GM12891 (cell line): Measurements from ENCODE around the gene MTHFSD.

Source experiments
- DNase-seq: peaks from one replicate; pipeline ENCODE4 v3.0.0; 2011; ENCODE audit warnings: low spot score; ENCODE audit not compliant: insufficient read length
- FAIRE-seq: peaks from 2 replicates; lab custom pipeline; 2011; peaks lifted over from hg19 to GRCh38; lab: Jason Lieb, UNC
- PAX5 ChIP-seq: IDR thresholded peaks from 2 replicates; pipeline ENCODE4 v1.6.1; 2011; ENCODE audit warnings: low read length, moderate library complexity, mild to moderate bottlenecking; ENCODE audit not compliant: insufficient read depth, severe bottlenecking
- POLR2A ChIP-seq: IDR thresholded peaks from 2 replicates; pipeline ENCODE4 v1.6.1; 2011; ENCODE audit warnings: low read depth, low read length, control low read depth
- POLR2AphosphoS5 ChIP-seq: IDR thresholded peaks from 2 replicates; pipeline ENCODE4 v1.6.1; 2011; ENCODE audit warnings: low read depth, low read length, control low read depth
- POU2F2 ChIP-seq: IDR thresholded peaks from 2 replicates; pipeline ENCODE4 v1.6.1; 2011; ENCODE audit warnings: low read depth, mild to moderate bottlenecking, control low read depth, low read length, moderate library complexity
- SPI1 ChIP-seq: IDR thresholded peaks from 2 replicates; pipeline ENCODE4 v1.6.1; 2011; ENCODE audit warnings: low read depth, low read length, control low read depth
- TAF1 ChIP-seq: IDR thresholded peaks from 2 replicates; pipeline ENCODE4 v1.6.1; 2011; ENCODE audit warnings: low read depth, low read length, control low read depth

The MTHFSD gene

GRCh38 chr16:86521236-86522197, 33.5 kb downstream of the MTHFSD start:
- DNase-seq (no peak), FAIRE-seq (no peak)
- TF ChIP-seq POU2F2: no peak
- no peak for TF ChIP-seq PAX5

GRCh38 chr16:86520317-86521210, 34.5 kb downstream of the MTHFSD start:
- FAIRE-seq (no peak), DNase-seq (no peak)
- TF ChIP-seq SPI1 (no peak), POU2F2 (no peak)

- DNase-seq (no peak), FAIRE-seq (peak; percentile 89)
- TF ChIP-seq PAX5: no peak
- no peak for TF ChIP-seq TAF1
- TF ChIP-seq POU2F2: no peak
- no peak for TF ChIP-seq POLR2AphosphoS5
- TF ChIP-seq POLR2A: no peak
- TF ChIP-seq SPI1: no peak
These were observed 35.3 kb downstream of the MTHFSD start for GRCh38 chr16:86519649-86520316.

GRCh38 chr16:86519007-86519648, 35.9 kb downstream of the MTHFSD start:
- FAIRE-seq: no peak

GRCh38 chr16:86517652-86518258, 37.3 kb downstream of the MTHFSD start:
- TF ChIP-seq POLR2AphosphoS5: no peak
- no peak for TF ChIP-seq POLR2A
- TF ChIP-seq TAF1: no peak
- no peak for TF ChIP-seq PAX5
- no peak for TF ChIP-seq SPI1
- FAIRE-seq (peak; percentile 73), DNase-seq (no peak)

More at GRCh38 chr16:86519007-86519648, 35.9 kb downstream of the MTHFSD start:
- no peak for DNase-seq
- TF ChIP-seq POLR2A (no peak), TAF1 (no peak), POLR2AphosphoS5 (no peak), POU2F2 (no peak), SPI1 (no peak), PAX5 (no peak)

- no peak for TF ChIP-seq TAF1
- no peak for TF ChIP-seq POLR2A
- TF ChIP-seq SPI1: no peak
- no peak for TF ChIP-seq POLR2AphosphoS5
- DNase-seq (no peak), FAIRE-seq (no peak)
These were observed 38.0 kb downstream of the MTHFSD start for GRCh38 chr16:86517033-86517432.

GRCh38 chr16:86516623-86517003, 38.4 kb downstream of the MTHFSD start:
- TF ChIP-seq PAX5: no peak
- TF ChIP-seq POLR2A: no peak
- TF ChIP-seq TAF1: no peak
- no peak for TF ChIP-seq POLR2AphosphoS5
- no peak for TF ChIP-seq POU2F2
- TF ChIP-seq SPI1: no peak
- DNase-seq (no peak), FAIRE-seq (no peak)

GRCh38 chr16:86515777-86516622, 39.0 kb downstream of the MTHFSD start:
- TF ChIP-seq SPI1 (no peak), TAF1 (no peak), POLR2A (no peak), POLR2AphosphoS5 (no peak), PAX5 (no peak), POU2F2 (no peak)
- DNase-seq (no peak), FAIRE-seq (no peak)
